Measurements from ENCODE around the gene ZNHIT2.

DNA sequence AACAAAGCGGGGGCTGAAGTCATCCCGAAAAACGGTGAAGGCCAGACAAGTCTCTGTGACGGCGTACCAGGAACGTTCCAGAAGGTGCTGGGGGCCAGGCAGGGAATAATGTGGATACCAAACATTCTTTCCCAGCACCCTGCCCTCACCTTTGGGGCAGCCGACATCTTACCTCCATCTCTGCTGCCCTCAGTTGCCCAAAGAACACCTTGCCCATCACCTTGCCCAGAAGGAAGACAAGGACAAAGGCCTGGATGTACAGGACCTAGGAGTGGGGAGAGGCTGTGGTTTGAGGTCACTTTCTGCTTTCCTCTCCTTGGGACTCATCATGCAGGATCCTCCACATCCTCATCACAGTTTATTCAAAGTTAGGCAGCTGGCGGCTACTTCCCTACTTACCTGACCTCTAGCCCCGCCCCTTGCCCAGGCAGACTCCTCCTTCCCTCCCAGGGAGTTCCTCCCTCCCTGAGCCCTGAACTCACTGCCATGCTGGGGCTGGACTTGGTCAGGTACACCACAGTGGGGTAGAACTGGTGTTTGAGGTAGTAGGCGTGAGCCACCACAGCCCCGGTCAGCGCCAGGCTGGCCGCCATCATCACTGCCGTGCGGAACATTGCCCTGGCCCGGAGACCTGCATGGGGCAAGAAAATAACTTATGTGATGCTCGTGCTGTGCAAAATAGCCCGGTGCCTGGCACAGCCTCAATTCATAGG is 15.6 kb upstream of the ZNHIT2 start:
- TF ChIP-seq CTCF (IDR thresholded peaks at IDR 0.05) (no peak), POLR2A (IDR thresholded peaks at IDR 0.05) (no peak)

Measured in heart left ventricle (tissue), 13 donors.